Activated naive CD8-positive, alpha-beta T cell treated with anti-CD3 and anti-CD28 coated beads for 36 hours (primary cell): ENCODE measurements around the gene NR2C2. TPM values are rescaled to one million over a fixed set of nuclear protein-coding genes. Genes with fewer than 3 reads are reported as not detected.
"Not testable (repeated sequence)": the region's sequence is repeated elsewhere in the genome, so short reads cannot be mapped to it uniquely, and the experiment has no call there.

ENCODE experiments used
- DNase-seq: peaks from one replicate; pipeline ENCODE4 v3.0.0; 2021
- H3K27ac Mint-ChIP-seq: one replicate; pipeline ENCODE4 v1.8.0; 2022; ENCODE audit warnings: mild to moderate bottlenecking, moderate library complexity, mixed read lengths
- H3K27me3 Mint-ChIP-seq: one replicate; pipeline ENCODE4 v1.8.0; 2022; ENCODE audit warnings: mild to moderate bottlenecking, mixed read lengths
- H3K36me3 Mint-ChIP-seq: one replicate; pipeline ENCODE4 v1.8.0; 2021; ENCODE audit warnings: mild to moderate bottlenecking, mixed read lengths
- H3K4me1 Mint-ChIP-seq: one replicate; pipeline ENCODE4 v1.8.0; 2021; ENCODE audit warnings: mixed read lengths
- H3K4me3 Mint-ChIP-seq: one replicate; pipeline ENCODE4 v1.8.0; 2022; ENCODE audit warnings: mild to moderate bottlenecking, moderate library complexity, mixed read lengths
- H3K9me3 Mint-ChIP-seq: one replicate; pipeline ENCODE4 v1.8.0; 2022; ENCODE audit warnings: mixed read lengths
- total RNA-seq, 2 experiments: library from RNA; stranded (reverse); gene quantifications; one replicate each; pipeline ENCODE4 v1.2.3, GENCODE V29; 2021

Gene NR2C2
- total RNA-seq, 2 experiments from 2014 or later, result 39.1 to 43.1 TPM

DNA sequence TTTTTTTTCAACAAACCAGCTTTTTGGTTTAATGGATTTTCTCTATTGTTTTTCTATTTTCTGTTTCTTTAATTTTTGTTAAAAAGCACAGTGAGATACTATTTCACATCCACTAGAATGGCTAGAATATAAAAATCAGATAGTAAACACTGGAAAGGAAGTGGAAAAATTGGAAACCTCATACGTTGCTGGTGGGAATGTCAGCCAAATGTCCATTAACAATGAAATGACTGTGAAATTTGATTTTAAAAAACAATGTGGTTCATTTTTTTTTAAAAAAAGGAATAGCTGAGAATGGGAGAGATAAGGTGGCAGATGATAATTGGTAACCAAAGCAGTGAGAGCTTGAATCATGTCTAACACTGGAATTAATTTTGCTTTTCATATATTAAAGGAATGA, 19.9 kb downstream of the NR2C2 start:
- Mint-ChIP-seq H3K36me3 (peaks cover 40% of the 10 kb centered on the region), H3K9me3 (peaks cover 7% of the 10 kb centered on the region), H3K27me3 (no peaks in the 10 kb centered on the region), H3K4me1 (peaks cover 5% of the 10 kb centered on the region), H3K4me3 (no peak overlapping the region), H3K27ac (no peak overlapping the region)
- no peak for DNase-seq

DNA sequence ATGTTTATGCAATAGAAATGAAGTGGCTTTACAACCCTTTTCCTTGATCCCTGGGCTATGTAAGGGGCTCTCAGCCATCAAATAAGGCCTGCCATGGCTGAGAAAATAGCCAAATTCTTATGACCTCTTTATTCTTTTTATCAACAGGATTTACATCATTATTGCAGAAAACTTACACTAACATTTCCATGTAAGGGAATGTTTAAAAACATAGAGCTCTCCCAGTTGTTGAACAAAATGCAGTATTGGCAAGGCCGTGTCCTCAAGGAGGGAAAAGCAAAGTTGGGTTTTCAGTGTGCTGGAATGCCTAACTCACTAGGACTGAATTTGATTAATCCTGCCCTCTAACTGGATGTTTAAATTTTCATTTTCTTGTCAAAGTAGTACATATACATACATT, 22.3 kb downstream of the NR2C2 start:
- no peaks in the 10 kb centered on the region for H3K27me3 Mint-ChIP-seq
- DNase-seq, result no peak
- H3K4me3 Mint-ChIP-seq, result no peak overlapping the region
- H3K27ac Mint-ChIP-seq, result no peak overlapping the region
- peaks cover 7% of the 10 kb centered on the region for H3K9me3 Mint-ChIP-seq
- peaks cover 19% of the 10 kb centered on the region for H3K4me1 Mint-ChIP-seq
- peaks cover 54% of the 10 kb centered on the region for H3K36me3 Mint-ChIP-seq

DNA sequence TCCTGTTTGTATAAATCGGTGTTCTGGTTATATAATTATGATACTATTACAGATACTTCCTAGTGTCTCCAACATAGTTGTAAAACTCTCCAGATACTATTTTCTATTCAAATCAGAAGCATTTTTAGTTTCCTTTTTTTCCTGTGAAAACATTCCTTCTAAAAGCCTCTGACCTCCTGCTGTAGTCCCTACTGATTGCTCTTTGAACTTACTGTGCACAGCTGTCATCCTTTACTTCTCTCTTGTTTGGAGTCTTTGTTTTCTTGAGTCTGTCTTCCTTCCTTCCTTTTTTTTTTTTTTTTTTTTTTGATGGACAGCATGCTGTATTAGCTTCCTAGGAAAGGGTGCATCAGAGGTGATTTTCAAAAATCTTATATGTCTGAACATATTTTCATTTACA, 28.9 kb downstream of the NR2C2 start:
- H3K27ac Mint-ChIP-seq, result no peak overlapping the region

DNA sequence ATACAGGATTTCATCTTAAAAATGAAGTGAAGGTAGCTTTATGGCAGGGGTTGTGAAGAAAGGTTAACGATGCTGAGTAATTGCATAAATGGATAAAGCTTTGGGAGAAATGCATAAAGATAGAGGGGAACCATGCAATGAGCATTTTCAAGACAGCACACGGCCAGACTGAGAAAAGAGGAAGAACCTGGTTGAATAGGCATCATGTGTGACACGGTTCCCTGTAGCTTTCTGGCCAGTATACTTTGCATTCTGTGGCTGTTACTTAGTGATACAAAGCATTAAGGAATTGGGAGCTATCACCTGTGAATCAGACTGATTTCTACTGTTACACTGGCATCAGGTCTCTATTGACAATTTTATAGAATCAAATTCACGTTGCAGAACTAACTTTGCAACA, 33.3 kb downstream of the NR2C2 start:
- H3K27me3 Mint-ChIP-seq, result no peaks in the 10 kb centered on the region
- DNase-seq, result no peak
- peaks cover 34% of the 10 kb centered on the region for H3K36me3 Mint-ChIP-seq
- no peak overlapping the region for H3K27ac Mint-ChIP-seq
- peaks cover 30% of the 10 kb centered on the region for H3K4me1 Mint-ChIP-seq
- no peak overlapping the region for H3K4me3 Mint-ChIP-seq
- H3K9me3 Mint-ChIP-seq, result peaks cover 7% of the 10 kb centered on the region

More for the DNA sequence above, 28.9 kb downstream of the NR2C2 start:
- no peak overlapping the region for H3K4me3 Mint-ChIP-seq
- no peaks in the 10 kb centered on the region for H3K27me3 Mint-ChIP-seq
- DNase-seq, result no peak
- H3K36me3 Mint-ChIP-seq, result peaks cover 49% of the 10 kb centered on the region
- H3K9me3 Mint-ChIP-seq, result no peaks in the 10 kb centered on the region
- peaks cover 48% of the 10 kb centered on the region for H3K4me1 Mint-ChIP-seq

DNA sequence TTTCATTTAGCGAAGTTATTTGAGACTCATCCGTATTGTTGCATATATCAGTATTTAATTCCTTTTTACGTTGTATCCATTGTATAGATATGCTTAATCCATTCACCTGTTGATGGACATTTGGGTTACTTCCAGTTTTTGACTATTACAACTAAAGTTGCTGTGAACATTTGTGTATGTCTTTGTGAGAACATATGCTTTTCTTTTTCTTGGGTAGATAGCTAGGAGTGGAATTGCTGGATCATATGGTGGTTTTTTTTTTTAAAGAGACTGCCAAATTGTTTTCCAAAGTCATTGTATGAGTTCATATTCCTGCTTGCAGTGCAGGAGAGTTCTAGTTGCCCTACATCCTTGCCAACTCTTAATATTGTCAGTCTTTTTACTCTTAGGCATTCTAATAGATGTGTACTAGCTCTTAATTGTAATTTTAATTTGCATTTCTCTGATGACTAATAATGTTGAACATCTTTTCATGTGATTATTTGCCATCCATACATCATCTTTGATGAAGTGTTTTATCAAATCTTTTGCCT, 37.3 kb downstream of the NR2C2 start:
- H3K36me3 Mint-ChIP-seq, result peaks cover 15% of the 10 kb centered on the region
- no peak overlapping the region for H3K27ac Mint-ChIP-seq
- peaks cover 26% of the 10 kb centered on the region for H3K4me1 Mint-ChIP-seq
- H3K27me3 Mint-ChIP-seq, result no peaks in the 10 kb centered on the region
- H3K4me3 Mint-ChIP-seq, result no peak overlapping the region
- DNase-seq, result no peak
- peaks cover 7% of the 10 kb centered on the region for H3K9me3 Mint-ChIP-seq

DNA sequence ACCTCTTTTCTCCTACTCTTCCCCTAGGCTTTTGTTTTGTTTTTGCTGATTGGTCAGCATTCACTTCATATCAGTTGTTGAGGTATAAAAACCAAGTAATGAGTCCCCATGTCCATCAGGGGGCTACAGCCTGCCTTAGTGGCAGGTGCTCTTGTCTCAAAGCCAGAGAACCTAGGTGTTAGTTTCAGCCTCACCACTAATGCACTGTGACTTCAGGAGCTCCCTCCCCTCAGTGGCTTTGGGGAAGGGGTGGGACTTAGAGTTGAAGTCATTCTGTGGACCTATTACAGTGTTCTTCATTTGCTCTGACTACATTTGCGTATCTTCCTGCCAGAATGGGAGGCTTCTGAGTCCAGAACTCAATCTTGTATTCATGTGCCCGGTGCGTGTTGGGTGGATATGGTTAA, 41.6 kb downstream of the NR2C2 start:
- H3K4me3 Mint-ChIP-seq, result no peak overlapping the region
- peaks cover 7% of the 10 kb centered on the region for H3K9me3 Mint-ChIP-seq
- no peaks in the 10 kb centered on the region for H3K27me3 Mint-ChIP-seq
- H3K4me1 Mint-ChIP-seq, result peaks cover 41% of the 10 kb centered on the region
- H3K36me3 Mint-ChIP-seq, result peaks cover 8% of the 10 kb centered on the region
- peak; percentile 67 for DNase-seq
- H3K27ac Mint-ChIP-seq, result no peak overlapping the region

DNA sequence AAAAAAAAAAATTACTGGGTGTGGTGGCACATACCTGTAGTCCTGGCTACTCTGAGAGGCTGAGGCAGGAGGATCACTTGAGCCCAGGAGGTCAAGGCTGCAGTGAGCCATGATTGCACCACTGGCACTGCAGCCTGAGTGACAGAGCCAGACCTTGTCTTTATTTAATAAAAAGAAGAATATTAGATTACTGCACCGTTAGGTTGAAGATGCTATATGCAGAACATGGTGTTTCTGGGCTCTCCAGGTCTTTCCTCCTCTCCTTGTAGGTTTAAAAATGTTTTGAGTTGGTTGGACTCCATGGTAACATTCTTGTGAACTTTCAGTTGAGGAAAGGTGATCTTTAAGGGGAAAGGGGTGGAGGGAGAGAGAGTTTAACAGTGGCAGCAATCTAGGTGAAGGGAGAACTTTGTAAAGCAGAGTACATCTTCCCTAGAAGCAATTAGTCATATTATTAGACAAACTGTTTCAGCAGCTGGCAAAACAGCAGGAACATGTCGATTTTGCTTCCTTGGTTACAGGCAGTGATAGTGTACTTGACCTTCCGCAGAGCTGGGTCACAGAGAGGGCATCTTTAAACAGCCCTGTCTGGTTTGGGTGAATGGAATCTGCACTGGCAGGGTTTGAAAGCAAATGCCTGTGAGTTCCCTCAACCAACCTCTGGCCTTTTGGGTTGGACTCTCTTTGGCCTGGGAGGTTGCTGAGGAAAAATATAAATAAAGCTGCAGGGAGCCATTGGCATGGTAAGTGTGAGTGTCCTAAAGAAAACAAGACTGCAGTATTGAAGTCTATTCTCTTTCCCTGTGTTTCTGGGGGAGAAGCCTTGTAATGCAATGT, 42.8 kb downstream of the NR2C2 start:
- Mint-ChIP-seq H3K4me1 (peaks cover 36% of the 10 kb centered on the region), H3K36me3 (peaks cover 2% of the 10 kb centered on the region)

DNA sequence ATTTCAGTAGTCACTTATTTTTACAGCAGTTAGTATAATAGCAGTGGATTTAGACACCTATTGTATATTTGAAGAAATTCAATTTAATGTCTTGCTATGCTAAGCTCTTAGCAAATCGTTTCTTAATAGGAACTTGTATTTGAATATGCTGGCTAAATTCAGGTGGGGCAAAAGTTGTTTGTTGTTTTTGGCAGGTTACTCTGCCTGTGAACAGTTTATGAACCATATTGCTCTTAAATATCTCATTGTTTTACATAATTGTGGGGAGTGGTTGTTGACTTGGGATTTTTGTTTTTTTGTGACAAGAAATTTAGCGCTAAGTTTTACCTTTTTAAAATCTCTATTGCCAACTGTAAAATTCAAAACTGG, 43.4 kb downstream of the NR2C2 start:
- peaks cover 3% of the 10 kb centered on the region for H3K36me3 Mint-ChIP-seq
- DNase-seq, result no peak
- peaks cover 36% of the 10 kb centered on the region for H3K4me1 Mint-ChIP-seq
- no peak overlapping the region for H3K4me3 Mint-ChIP-seq
- no peaks in the 10 kb centered on the region for H3K27me3 Mint-ChIP-seq
- no peaks in the 10 kb centered on the region for H3K9me3 Mint-ChIP-seq
- H3K27ac Mint-ChIP-seq, result no peak overlapping the region

More for the DNA sequence above, 42.8 kb downstream of the NR2C2 start:
- H3K9me3 Mint-ChIP-seq, result no peaks in the 10 kb centered on the region
- no peak overlapping the region for H3K27ac Mint-ChIP-seq
- no peak for DNase-seq
- H3K4me3 Mint-ChIP-seq, result no peak overlapping the region
- H3K27me3 Mint-ChIP-seq, result no peaks in the 10 kb centered on the region

DNA sequence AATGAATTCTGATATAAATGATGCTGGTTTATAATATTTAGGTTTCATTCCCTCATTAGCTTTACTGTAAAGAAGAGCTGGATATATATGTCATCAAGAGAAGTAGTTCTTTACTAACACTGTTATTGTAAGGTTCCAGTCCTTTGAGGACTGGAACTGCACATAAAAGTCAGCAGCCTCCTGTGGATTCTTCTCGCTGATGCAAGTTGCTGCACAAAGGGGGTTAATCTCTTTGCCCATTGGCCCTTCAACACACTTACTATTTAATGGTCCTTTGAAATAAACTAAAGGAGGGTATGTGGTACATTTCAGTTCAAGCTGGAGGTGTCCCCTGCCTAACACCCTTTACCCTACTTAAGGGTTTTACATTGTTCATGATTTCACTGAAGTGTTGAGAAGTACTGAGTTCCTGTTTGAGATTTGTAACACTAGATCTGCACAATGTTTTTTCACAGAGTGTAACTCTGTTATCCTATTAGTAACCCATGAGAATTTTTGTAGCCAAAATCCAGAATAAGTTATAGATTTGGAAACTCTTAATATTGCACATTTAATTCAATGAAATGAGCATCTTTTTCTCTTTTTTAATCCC, 43.9 kb downstream of the NR2C2 start:
- no peak for DNase-seq
- Mint-ChIP-seq H3K4me1 (peaks cover 35% of the 10 kb centered on the region), H3K4me3 (no peak overlapping the region), H3K27ac (no peak overlapping the region), H3K27me3 (no peaks in the 10 kb centered on the region), H3K36me3 (peaks cover 3% of the 10 kb centered on the region), H3K9me3 (no peaks in the 10 kb centered on the region)

DNA sequence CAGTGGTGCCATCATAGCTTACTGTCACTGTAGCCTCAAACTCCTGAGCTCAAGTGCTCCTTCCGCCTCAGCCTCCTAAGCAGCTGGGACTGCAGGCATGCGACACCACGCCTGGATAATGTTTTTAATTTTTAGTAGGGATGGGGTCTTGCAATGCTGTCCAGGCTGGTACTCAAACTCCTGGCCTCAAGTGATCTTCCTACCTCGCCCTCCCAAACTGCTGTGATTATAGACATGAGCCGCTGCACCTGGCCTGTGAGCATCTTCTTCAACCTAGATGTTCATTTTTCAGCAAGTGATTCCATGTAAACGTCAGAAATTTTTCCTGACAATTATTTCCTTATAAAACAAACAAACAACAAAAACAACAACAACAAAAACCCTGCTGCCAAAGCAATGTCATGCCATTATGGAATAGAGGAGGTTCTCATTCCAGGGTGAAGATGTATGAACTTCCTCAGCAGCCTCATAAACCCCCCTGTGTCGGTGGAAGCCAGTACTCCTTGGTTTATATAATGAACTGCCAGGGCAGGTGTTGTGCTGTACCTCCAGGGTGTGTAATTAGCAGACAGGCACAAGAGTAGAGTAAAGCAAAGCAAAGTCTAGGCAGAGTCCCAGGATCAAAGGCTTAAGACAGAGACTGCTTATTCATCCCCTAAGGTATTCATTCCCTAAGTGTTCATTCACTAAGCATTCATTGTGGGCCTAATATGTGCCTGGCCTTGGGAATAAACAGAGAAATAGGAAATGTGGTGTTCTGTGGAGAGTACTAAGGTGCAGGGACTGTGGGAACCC, 44.6 kb downstream of the NR2C2 start:
- no peak overlapping the region for H3K27ac Mint-ChIP-seq
- H3K9me3 Mint-ChIP-seq, result no peaks in the 10 kb centered on the region
- H3K4me1 Mint-ChIP-seq, result peaks cover 30% of the 10 kb centered on the region
- no peak for DNase-seq
- peaks cover 3% of the 10 kb centered on the region for H3K36me3 Mint-ChIP-seq
- no peak overlapping the region for H3K4me3 Mint-ChIP-seq
- H3K27me3 Mint-ChIP-seq, result no peaks in the 10 kb centered on the region

DNA sequence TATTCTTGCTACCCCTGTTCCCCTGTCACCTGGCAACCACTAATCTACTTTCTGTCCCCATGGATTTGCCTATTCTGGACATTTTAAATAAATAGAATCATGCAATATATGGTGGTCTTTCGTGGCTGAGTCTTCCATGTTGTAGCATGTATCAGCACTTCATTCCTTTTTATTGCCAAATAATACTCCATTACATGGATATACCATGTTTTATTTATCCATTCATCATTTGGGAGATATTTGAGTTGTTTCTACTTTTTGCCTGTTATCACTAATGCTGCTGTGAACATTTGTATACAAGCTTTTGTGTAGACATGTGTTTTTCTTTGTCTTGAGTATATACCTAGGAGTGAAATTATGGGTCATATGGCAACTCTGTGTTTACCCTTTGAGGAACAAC, 50.6 kb downstream of the NR2C2 start:
- peaks cover 10% of the 10 kb centered on the region for H3K4me1 Mint-ChIP-seq
- H3K27ac Mint-ChIP-seq, result no peak overlapping the region
- H3K9me3 Mint-ChIP-seq, result peaks cover 8% of the 10 kb centered on the region
- no peak for DNase-seq
- H3K4me3 Mint-ChIP-seq, result no peak overlapping the region
- no peaks in the 10 kb centered on the region for H3K27me3 Mint-ChIP-seq
- peaks cover 36% of the 10 kb centered on the region for H3K36me3 Mint-ChIP-seq

DNA sequence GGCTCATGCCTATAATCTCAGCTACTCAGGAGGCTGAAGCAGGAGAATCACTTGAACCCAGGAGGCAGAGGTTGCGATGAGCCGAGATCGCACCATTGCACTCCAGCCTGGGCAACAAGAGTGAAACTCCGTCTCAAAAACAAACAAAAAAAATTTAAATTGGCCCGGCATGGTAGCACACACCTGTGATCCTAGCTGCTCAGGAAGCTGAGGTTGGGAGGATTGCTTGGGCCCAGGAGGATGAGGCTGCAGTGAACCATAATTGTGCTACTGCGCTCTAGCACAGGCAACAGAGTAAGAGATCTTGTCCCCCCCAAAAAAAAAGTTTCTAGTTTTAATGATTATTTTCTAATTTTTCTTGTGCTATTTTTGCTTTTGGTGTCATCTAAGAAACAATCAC, 51.8 kb downstream of the NR2C2 start:
- H3K4me1 Mint-ChIP-seq, result peaks cover 12% of the 10 kb centered on the region
- H3K36me3 Mint-ChIP-seq, result peaks cover 42% of the 10 kb centered on the region
- H3K27ac Mint-ChIP-seq, H3K4me3 Mint-ChIP-seq, H3K27me3 Mint-ChIP-seq, DNase-seq: not testable (repeated sequence)
- peaks cover 11% of the 10 kb centered on the region for H3K9me3 Mint-ChIP-seq

DNA sequence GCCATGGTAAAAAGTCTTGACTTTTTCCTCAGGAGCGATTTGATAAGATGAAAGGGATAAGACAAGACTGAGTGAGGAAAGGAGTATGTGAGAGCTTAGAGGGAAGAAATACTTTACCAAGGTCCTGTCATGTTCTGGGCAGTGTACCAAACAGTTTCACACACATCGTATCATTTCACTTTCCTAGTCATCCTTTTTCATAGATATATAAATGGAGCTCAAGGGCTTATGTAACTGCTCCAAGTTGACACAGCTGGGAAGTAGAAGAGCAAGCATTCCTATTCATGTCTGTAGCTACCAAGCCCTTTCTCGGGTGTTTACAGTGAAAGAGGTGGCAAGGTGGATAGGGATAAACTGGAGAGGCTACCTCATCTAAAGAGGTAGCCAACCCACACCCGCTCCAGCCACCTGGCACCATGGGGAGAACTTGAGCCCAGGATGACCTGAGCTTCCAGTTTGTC, 60.3 kb downstream of the NR2C2 start:
- H3K27ac Mint-ChIP-seq, result no peak overlapping the region
- no peak overlapping the region for H3K4me3 Mint-ChIP-seq
- no peaks in the 10 kb centered on the region for H3K27me3 Mint-ChIP-seq
- H3K9me3 Mint-ChIP-seq, result peaks cover 3% of the 10 kb centered on the region
- DNase-seq, result no peak
- peaks cover 4% of the 10 kb centered on the region for H3K4me1 Mint-ChIP-seq
- H3K36me3 Mint-ChIP-seq, result peaks cover 26% of the 10 kb centered on the region

DNA sequence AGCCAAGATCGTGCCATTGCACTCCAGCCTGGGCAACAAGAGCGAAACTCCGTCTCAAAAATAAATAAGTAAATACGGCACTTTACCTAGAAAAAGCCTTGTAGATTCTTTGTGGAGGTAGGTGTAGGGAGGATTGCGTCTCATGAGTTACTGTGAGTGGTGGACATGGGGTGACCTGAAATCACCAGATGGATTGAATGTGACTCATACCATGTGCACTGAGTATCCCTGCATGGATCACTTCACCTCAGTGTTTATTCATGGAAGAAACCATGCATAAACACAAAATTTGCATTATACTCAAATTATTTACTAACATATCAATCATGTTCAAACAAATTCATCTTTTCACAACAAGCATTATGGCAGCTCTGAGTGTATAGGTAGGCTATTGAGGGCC, 61.8 kb downstream of the NR2C2 start:
- DNase-seq, result no peak
- Mint-ChIP-seq H3K4me3 (no peak overlapping the region), H3K4me1 (peaks cover 2% of the 10 kb centered on the region), H3K27me3 (no peaks in the 10 kb centered on the region), H3K9me3 (no peaks in the 10 kb centered on the region), H3K27ac (no peak overlapping the region), H3K36me3 (peaks cover 23% of the 10 kb centered on the region)

DNA sequence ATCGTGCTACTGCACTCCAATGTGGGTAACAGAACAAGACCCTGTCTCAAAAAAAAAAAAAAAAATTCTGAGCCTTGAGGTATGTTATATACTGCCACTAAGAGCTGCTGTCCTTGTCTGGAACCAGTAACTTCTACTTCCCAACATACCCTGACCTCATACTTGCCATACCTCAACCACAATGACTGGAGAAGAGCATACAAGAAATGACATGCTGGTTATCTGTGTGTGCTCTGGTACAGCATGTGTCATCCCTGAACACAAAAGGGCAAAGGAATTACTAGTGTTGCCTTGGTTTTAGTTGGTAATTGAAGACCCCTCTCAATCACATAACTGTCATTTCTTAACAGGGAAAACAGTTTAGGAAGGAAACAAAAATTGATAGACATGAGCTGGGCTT, 63.3 kb downstream of the NR2C2 start:
- Mint-ChIP-seq H3K4me1 (peaks cover 2% of the 10 kb centered on the region), H3K4me3 (no peak overlapping the region), H3K36me3 (peaks cover 17% of the 10 kb centered on the region), H3K27ac (no peak overlapping the region), H3K27me3 (no peaks in the 10 kb centered on the region), H3K9me3 (no peaks in the 10 kb centered on the region)
- DNase-seq, result no peak
